ENCODE data around the gene KLHL21.
"Not testable (repeated sequence)": the region's sequence is repeated elsewhere in the genome, so short reads cannot be mapped to it uniquely, and the experiment has no call there.

KLHL21 gene

GRCh38 chr1:6602669-6603237 is at the start of gene KLHL21:
Gene KLHL21, minus strand, starts transcription at chr1:6602869. Its CDS starts 52 bp downstream, at chr1:6602817.
- DNase-seq (ENCODE audit: low read depth, low spot score), result peak; percentile 68

- no peak for DNase-seq (ENCODE audit: low read depth, low spot score)
These were observed 49.2 kb upstream of the KLHL21 start for GRCh38 chr1:6651909-6652308.

- no peak for DNase-seq (ENCODE audit: low read depth, low spot score)
These were observed 45.9 kb upstream of the KLHL21 start for GRCh38 chr1:6648556-6648955.

GRCh38 chr1:6646499-6647148 is 44.0 kb upstream of the KLHL21 start:
- DNase-seq (ENCODE audit: low read depth, low spot score), result no peak

- DNase-seq (ENCODE audit: low read depth, low spot score), result no peak
These were observed 42.3 kb upstream of the KLHL21 start for GRCh38 chr1:6645018-6645417.

GRCh38 chr1:6640867-6641266 is 38.2 kb upstream of the KLHL21 start:
- not testable (repeated sequence) for DNase-seq (ENCODE audit: low read depth, low spot score)

- no peak for DNase-seq (ENCODE audit: low read depth, low spot score)
These were observed 35.6 kb upstream of the KLHL21 start for GRCh38 chr1:6638226-6638625.

GRCh38 chr1:6637770-6638169 is 35.1 kb upstream of the KLHL21 start:
- DNase-seq (ENCODE audit: low read depth, low spot score), result no peak

GRCh38 chr1:6636778-6637177 is 34.1 kb upstream of the KLHL21 start:
- DNase-seq (ENCODE audit: low read depth, low spot score), result not testable (repeated sequence)

- DNase-seq (ENCODE audit: low read depth, low spot score), result no peak
These were observed 33.5 kb upstream of the KLHL21 start for GRCh38 chr1:6635910-6636760.

GRCh38 chr1:6635161-6635909 is 32.7 kb upstream of the KLHL21 start:
- no peak for DNase-seq (ENCODE audit: low read depth, low spot score)

GRCh38 chr1:6634371-6635052 is 31.8 kb upstream of the KLHL21 start:
- no peak for DNase-seq (ENCODE audit: low read depth, low spot score)

- no peak for DNase-seq (ENCODE audit: low read depth, low spot score)
These were observed 30.2 kb upstream of the KLHL21 start for GRCh38 chr1:6632588-6633514.

- no peak for DNase-seq (ENCODE audit: low read depth, low spot score)
These were observed 28.4 kb upstream of the KLHL21 start for GRCh38 chr1:6631058-6631457.

- no peak for DNase-seq (ENCODE audit: low read depth, low spot score)
These were observed 27.4 kb upstream of the KLHL21 start for GRCh38 chr1:6630027-6630426.

GRCh38 chr1:6628971-6629479 is 26.4 kb upstream of the KLHL21 start:
- no peak for DNase-seq (ENCODE audit: low read depth, low spot score)

GRCh38 chr1:6627841-6628545 is 25.3 kb upstream of the KLHL21 start:
- DNase-seq (ENCODE audit: low read depth, low spot score), result no peak

GRCh38 chr1:6627031-6627430 is 24.4 kb upstream of the KLHL21 start:
- DNase-seq (ENCODE audit: low read depth, low spot score), result no peak

- DNase-seq (ENCODE audit: low read depth, low spot score), result no peak
These were observed 23.0 kb upstream of the KLHL21 start for GRCh38 chr1:6625584-6626149.
